Measurements from ENCODE around the gene CPEB3. TPM values are rescaled to one million over a fixed set of nuclear protein-coding genes. Genes with fewer than 3 reads are reported as not detected.

CPEB3 gene
- total RNA-seq, 1 experiment from 2014 or later: 2.4 TPM

DNA sequence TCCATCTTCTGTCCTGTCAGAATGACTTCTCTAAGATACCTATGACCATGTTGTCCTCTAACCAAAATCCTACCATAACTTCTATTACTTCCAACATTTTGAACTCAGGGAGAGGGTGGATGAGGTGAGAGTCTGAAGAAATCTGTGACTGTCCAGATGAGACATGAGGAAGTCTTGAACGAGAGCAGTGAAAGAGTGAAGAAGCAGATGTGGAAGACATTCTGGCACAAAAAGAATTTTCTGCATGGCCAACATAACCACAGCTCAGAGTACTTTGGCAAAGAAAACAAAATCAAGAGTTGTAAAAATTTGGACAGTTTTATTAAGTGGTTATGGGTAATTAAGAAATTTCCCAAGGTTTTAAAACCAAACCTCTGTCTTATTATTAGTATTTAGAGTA, 141.6 kb downstream of the CPEB3 start:
- H3K27me3 ChIP-seq (ENCODE audit: control insufficient read depth, insufficient read depth, low read length): no peaks in the 10 kb centered on the region
- no peak overlapping the region for H3K27ac ChIP-seq (ENCODE audit: low read length)
- DNase-seq (ENCODE audit: low read depth, low spot score) (no peak), ATAC-seq (no peak)
- no peaks in the 10 kb centered on the region for H3K36me3 ChIP-seq (ENCODE audit: control insufficient read depth, insufficient read depth, low read length)
- in situ Hi-C loops (cut with HindIII; ENCODE audit: low pct_unique_long_range_greater_than_20kb, low sequenced_read_pairs) (no loop called here), intact Hi-C loops (cut with micrococcal nuclease; ENCODE audit: unreplicated experiment) (no loop called here)
- no TSS peak for BruUV-seq (replicated peaks)
- CTCF ChIA-PET: no interaction called here
- POLR2A ChIA-PET: interaction anchor here (0.7 kb wide), 1 partner anchor 231 kb away, joined by 6 read pairs; no protein-coding TSS in a partner anchor
- no peaks in the 10 kb centered on the region for H3K4me1 ChIP-seq (ENCODE audit: control insufficient read depth, insufficient read depth, low read length)
- H3K4me3 ChIP-seq (ENCODE audit: low read depth in 2 of 2, low read length in 2 of 2): no peak overlapping the region
- H3K9me3 ChIP-seq (ENCODE audit: control insufficient read depth, insufficient read depth, low read depth, low read length): no peaks in the 10 kb centered on the region
- TF ChIP-seq TCF7L2 (IDR thresholded peaks at IDR 0.05; ENCODE audit: low read depth, low read length): no peak
- TF ChIP-seq, protein P1, sequence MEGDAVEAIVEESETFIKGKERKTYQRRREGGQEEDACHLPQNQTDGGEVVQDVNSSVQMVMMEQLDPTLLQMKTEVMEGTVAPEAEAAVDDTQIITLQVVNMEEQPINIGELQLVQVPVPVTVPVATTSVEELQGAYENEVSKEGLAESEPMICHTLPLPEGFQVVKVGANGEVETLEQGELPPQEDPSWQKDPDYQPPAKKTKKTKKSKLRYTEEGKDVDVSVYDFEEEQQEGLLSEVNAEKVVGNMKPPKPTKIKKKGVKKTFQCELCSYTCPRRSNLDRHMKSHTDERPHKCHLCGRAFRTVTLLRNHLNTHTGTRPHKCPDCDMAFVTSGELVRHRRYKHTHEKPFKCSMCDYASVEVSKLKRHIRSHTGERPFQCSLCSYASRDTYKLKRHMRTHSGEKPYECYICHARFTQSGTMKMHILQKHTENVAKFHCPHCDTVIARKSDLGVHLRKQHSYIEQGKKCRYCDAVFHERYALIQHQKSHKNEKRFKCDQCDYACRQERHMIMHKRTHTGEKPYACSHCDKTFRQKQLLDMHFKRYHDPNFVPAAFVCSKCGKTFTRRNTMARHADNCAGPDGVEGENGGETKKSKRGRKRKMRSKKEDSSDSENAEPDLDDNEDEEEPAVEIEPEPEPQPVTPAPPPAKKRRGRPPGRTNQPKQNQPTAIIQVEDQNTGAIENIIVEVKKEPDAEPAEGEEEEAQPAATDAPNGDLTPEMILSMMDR (IDR thresholded peaks at IDR 0.05): no peak
- TF ChIP-seq, protein P2, sequence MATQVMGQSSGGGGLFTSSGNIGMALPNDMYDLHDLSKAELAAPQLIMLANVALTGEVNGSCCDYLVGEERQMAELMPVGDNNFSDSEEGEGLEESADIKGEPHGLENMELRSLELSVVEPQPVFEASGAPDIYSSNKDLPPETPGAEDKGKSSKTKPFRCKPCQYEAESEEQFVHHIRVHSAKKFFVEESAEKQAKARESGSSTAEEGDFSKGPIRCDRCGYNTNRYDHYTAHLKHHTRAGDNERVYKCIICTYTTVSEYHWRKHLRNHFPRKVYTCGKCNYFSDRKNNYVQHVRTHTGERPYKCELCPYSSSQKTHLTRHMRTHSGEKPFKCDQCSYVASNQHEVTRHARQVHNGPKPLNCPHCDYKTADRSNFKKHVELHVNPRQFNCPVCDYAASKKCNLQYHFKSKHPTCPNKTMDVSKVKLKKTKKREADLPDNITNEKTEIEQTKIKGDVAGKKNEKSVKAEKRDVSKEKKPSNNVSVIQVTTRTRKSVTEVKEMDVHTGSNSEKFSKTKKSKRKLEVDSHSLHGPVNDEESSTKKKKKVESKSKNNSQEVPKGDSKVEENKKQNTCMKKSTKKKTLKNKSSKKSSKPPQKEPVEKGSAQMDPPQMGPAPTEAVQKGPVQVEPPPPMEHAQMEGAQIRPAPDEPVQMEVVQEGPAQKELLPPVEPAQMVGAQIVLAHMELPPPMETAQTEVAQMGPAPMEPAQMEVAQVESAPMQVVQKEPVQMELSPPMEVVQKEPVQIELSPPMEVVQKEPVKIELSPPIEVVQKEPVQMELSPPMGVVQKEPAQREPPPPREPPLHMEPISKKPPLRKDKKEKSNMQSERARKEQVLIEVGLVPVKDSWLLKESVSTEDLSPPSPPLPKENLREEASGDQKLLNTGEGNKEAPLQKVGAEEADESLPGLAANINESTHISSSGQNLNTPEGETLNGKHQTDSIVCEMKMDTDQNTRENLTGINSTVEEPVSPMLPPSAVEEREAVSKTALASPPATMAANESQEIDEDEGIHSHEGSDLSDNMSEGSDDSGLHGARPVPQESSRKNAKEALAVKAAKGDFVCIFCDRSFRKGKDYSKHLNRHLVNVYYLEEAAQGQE (IDR thresholded peaks at IDR 0.05; ENCODE audit: insufficient read depth in 1 of 2, low read depth in 2 of 2, low read length in 1 of 2): no peak
- no peak for TF ChIP-seq POLR2AphosphoS5 (IDR thresholded peaks at IDR 0.05; ENCODE audit: low read depth, low read length)
- no peak for TF ChIP-seq SIN3A (IDR thresholded peaks at IDR 0.05; ENCODE audit: borderline replicate concordance, insufficient read depth, low read depth, low read length)

DNA sequence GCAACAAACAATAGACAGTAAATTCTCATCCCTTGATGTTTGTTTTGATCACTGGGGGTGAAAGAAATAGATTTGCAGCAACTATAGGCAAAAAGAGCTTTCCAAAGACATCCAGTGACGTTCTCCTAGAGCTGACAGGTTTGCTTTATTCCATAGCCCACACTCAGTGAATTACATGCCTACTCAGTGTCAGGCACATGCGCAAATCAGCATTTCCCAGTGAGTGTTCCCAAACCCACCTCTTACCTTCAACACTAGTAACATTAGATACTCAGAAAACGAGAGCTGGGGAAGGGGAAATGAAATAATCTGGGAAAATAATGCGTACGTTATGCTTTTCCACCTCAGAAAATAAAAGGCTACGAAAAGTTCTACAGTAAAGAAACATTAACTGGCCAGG, 144.1 kb downstream of the CPEB3 start:
- H3K4me3 ChIP-seq (ENCODE audit: low read depth in 2 of 2, low read length in 2 of 2): no peak overlapping the region
- ATAC-seq (no peak), DNase-seq (ENCODE audit: low read depth, low spot score) (no peak)
- intact Hi-C loops (cut with micrococcal nuclease; ENCODE audit: unreplicated experiment): no loop called here
- ChIA-PET POLR2A (no interaction called here), CTCF (interaction anchor here (0.6 kb wide), 1 partner anchor 104 kb away, joined by 8 read pairs; no protein-coding TSS in a partner anchor)
- TF ChIP-seq POLR2AphosphoS5 (IDR thresholded peaks at IDR 0.05; ENCODE audit: low read depth, low read length): no peak
- no peak for TF ChIP-seq TCF7L2 (IDR thresholded peaks at IDR 0.05; ENCODE audit: low read depth, low read length)
- TF ChIP-seq, protein P1 (IDR thresholded peaks at IDR 0.05): no peak
- no peak for TF ChIP-seq SIN3A (IDR thresholded peaks at IDR 0.05; ENCODE audit: borderline replicate concordance, insufficient read depth, low read depth, low read length)
- TF ChIP-seq, protein P2 (IDR thresholded peaks at IDR 0.05; ENCODE audit: insufficient read depth in 1 of 2, low read depth in 2 of 2, low read length in 1 of 2): no peak
- peak overlapping the region; percentile 2; the same call in 1 of the 2 replicates for H3K27ac ChIP-seq (ENCODE audit: low read length)
- BruUV-seq (replicated peaks): no TSS peak
- in situ Hi-C loops (cut with HindIII; ENCODE audit: low pct_unique_long_range_greater_than_20kb, low sequenced_read_pairs): no loop called here
- peaks cover 19% of the 10 kb centered on the region for H3K4me1 ChIP-seq (ENCODE audit: control insufficient read depth, insufficient read depth, low read length)
- no peaks in the 10 kb centered on the region for H3K36me3 ChIP-seq (ENCODE audit: control insufficient read depth, insufficient read depth, low read length)
- no peaks in the 10 kb centered on the region for H3K27me3 ChIP-seq (ENCODE audit: control insufficient read depth, insufficient read depth, low read length)
- H3K9me3 ChIP-seq (ENCODE audit: control insufficient read depth, insufficient read depth, low read depth, low read length): no peaks in the 10 kb centered on the region
